Activated CD8-positive, alpha-beta T cell treated with anti-CD3 and anti-CD28 coated beads for 36 hours (primary cell): ENCODE results near the gene NUBP2. TPM values are rescaled to one million over a fixed set of nuclear protein-coding genes. Genes with fewer than 3 reads are reported as not detected.

Source experiments
- ATAC-seq: fragments of 200-7000 bp; cut with Tn5 transposase; one replicate; pipeline ENCODE4 v1.10.0; 2021; ENCODE audit warnings: mild to moderate bottlenecking, moderate library complexity
- CTCF ChIA-PET: fragments of 350-600 bp; sonication (Branson Sonifier 250); formaldehyde crosslinking; loops from one replicate; lab custom pipeline; 2021; ENCODE audit warnings: antibody characterized with exemption; lab: Charles Lee
- POLR2A ChIA-PET: fragments of 350-600 bp; sonication (Branson Sonifier 250); formaldehyde crosslinking; loops from one replicate; lab custom pipeline; 2021; ENCODE audit warnings: antibody characterized with exemption; lab: Charles Lee
- DNase-seq: peaks from one replicate; pipeline ENCODE4 v3.0.0-alpha.2; 2020
- H3K27ac Mint-ChIP-seq: one replicate; pipeline ENCODE4 v1.8.0; 2021; ENCODE audit warnings: mild to moderate bottlenecking, mixed read lengths
- H3K27me3 Mint-ChIP-seq: one replicate; pipeline ENCODE4 v1.8.0; 2021; ENCODE audit warnings: mixed read lengths
- H3K36me3 Mint-ChIP-seq: one replicate; pipeline ENCODE4 v1.8.0; 2021; ENCODE audit warnings: low read depth, mixed read lengths
- H3K4me1 Mint-ChIP-seq: one replicate; pipeline ENCODE4 v1.8.0; 2021; ENCODE audit warnings: low read depth, mixed read lengths
- H3K4me3 Mint-ChIP-seq: one replicate; pipeline ENCODE4 v1.8.0; 2021; ENCODE audit warnings: mild to moderate bottlenecking, moderate library complexity, mixed read lengths
- H3K9me3 Mint-ChIP-seq: one replicate; pipeline ENCODE4 v1.8.0; 2021; ENCODE audit warnings: mixed read lengths
- intact Hi-C: fragments of 100-400 bp; cut with micrococcal nuclease; formaldehyde crosslinking; loops from one replicate; pipeline ENCODE4 v1.10.0; 2022
- total RNA-seq, 2 experiments: library from RNA; stranded (reverse); gene quantifications; one replicate each; pipeline ENCODE4 v1.2.3, GENCODE V29; 2021
- TF ChIP-seq, protein P1 (sequence below): fragments of 200-600 bp; IDR thresholded peaks from one replicate; pipeline ENCODE4 v1.8.0; 2022; ENCODE audit warnings: antibody characterized with exemption, mild to moderate bottlenecking

NUBP2 gene
- total RNA-seq, 2 experiments from 2014 or later: 43.5 to 45.0 TPM

DNA sequence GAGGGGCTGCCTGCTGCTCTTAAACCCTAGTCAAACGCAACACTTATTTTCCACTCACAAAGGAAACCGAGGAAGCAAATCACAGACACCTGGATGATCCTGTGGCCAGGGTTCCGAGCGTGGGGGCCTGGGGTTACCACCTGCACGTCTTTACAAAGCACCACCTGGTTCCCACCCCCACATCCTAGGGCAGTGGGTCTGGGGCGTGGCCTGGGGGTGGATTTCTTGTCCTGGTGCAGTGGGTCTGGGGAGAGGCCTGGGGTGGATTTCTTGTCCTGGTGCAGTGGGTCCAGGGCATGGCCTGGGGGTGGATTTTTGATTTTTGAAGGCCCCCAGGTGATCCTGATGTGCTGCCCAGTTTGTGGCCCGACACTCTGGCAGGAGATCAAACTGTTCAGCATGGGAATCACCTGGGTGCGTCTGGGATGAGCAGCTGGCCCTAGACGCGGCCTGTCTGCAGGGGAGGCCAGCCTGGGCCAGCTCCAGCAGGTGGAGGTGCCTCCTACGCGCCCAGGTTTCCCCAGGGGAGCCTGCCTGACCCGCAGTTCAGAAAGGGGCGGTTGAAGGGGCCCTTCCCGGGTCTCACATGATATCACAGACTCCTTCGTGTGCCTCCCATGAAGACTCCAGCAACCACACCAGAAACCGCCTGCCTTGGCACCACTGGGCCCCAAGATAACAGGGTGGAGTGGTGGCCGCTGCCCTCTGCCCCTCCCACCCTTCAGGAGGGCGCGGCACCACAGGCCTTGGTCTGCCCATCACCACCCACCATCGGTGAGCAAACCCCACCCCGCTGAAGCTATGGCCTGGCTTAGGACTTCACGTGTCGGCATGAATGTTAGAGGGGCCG is 37.6 kb downstream of the NUBP2 start:
- POLR2A ChIA-PET: no interaction called here
- TF ChIP-seq, protein P1, sequence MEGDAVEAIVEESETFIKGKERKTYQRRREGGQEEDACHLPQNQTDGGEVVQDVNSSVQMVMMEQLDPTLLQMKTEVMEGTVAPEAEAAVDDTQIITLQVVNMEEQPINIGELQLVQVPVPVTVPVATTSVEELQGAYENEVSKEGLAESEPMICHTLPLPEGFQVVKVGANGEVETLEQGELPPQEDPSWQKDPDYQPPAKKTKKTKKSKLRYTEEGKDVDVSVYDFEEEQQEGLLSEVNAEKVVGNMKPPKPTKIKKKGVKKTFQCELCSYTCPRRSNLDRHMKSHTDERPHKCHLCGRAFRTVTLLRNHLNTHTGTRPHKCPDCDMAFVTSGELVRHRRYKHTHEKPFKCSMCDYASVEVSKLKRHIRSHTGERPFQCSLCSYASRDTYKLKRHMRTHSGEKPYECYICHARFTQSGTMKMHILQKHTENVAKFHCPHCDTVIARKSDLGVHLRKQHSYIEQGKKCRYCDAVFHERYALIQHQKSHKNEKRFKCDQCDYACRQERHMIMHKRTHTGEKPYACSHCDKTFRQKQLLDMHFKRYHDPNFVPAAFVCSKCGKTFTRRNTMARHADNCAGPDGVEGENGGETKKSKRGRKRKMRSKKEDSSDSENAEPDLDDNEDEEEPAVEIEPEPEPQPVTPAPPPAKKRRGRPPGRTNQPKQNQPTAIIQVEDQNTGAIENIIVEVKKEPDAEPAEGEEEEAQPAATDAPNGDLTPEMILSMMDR: no peak
- H3K4me3 Mint-ChIP-seq: no peak overlapping the region
- intact Hi-C loops: no loop called here
- H3K36me3 Mint-ChIP-seq: peaks cover 6% of the 10 kb centered on the region
- peaks cover 10% of the 10 kb centered on the region for H3K4me1 Mint-ChIP-seq
- ATAC-seq: no peak
- no peaks in the 10 kb centered on the region for H3K27me3 Mint-ChIP-seq
- no peak overlapping the region for H3K27ac Mint-ChIP-seq
- CTCF ChIA-PET: no interaction called here
- DNase-seq: no peak
- no peaks in the 10 kb centered on the region for H3K9me3 Mint-ChIP-seq

- intact Hi-C loops: no loop called here
- Mint-ChIP-seq H3K4me1 (peaks cover 15% of the 10 kb centered on the region), H3K27me3 (no peaks in the 10 kb centered on the region), H3K4me3 (no peak overlapping the region), H3K27ac (no peak overlapping the region), H3K9me3 (no peaks in the 10 kb centered on the region), H3K36me3 (peaks cover 4% of the 10 kb centered on the region)
- POLR2A ChIA-PET: no interaction called here
- no peak for DNase-seq
- ATAC-seq: no peak
- TF ChIP-seq, protein P1: no peak
- CTCF ChIA-PET: no interaction called here
Observed at GRCh38 chr16:1820946-1821290, 38.2 kb downstream of the NUBP2 start.

GRCh38 chr16:1821861-1822611 is 39.3 kb downstream of the NUBP2 start:
- ATAC-seq: no peak
- Mint-ChIP-seq H3K36me3 (peaks cover 4% of the 10 kb centered on the region), H3K4me3 (no peak overlapping the region), H3K9me3 (no peaks in the 10 kb centered on the region), H3K27me3 (no peaks in the 10 kb centered on the region), H3K4me1 (peaks cover 15% of the 10 kb centered on the region), H3K27ac (no peak overlapping the region)
- intact Hi-C loops: no loop called here
- TF ChIP-seq, protein P1: no peak
- POLR2A ChIA-PET: no interaction called here
- no peak for DNase-seq
- CTCF ChIA-PET: no interaction called here

- ChIA-PET POLR2A (interaction anchor here (1.4 to 1.7 kb wide), 2 partner anchors 51 to 141 kb away, joined by 3 to 4 read pairs; partner anchors contain the start of gene RPS2), CTCF (no interaction called here)
- no peak overlapping the region for H3K4me3 Mint-ChIP-seq
- peaks cover 20% of the 10 kb centered on the region for H3K4me1 Mint-ChIP-seq
- no peak overlapping the region for H3K27ac Mint-ChIP-seq
- intact Hi-C loops: no loop called here
- TF ChIP-seq, protein P1: no peak
- DNase-seq: no peak
- no peaks in the 10 kb centered on the region for H3K27me3 Mint-ChIP-seq
- no peaks in the 10 kb centered on the region for H3K9me3 Mint-ChIP-seq
- H3K36me3 Mint-ChIP-seq: peaks cover 5% of the 10 kb centered on the region
- no peak for ATAC-seq
Observed at GRCh38 chr16:1822801-1823200, 40.0 kb downstream of the NUBP2 start.

DNA sequence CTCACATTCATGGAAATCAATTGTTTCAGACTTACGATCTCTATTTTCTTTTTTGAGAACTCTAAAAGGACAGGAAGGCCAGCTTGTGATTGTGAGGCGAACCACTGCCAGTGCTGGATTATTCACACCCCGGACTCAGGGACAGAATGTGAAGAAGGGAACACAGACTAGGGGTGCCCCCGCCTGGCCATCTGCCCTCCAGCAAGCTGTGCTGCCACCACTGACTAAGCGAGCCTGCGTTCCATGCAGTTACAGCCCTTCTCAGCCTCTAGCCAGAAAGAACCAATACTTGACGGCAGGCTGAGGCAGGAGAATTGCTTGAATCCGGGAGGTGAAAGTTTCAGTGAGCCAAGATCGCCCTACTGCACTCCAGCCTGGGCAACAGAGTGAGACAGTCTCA is 41.1 kb downstream of the NUBP2 start:
- TF ChIP-seq, protein P1: no peak
- Mint-ChIP-seq H3K4me3 (no peak overlapping the region), H3K27ac (peak overlapping the region; percentile 10)

More for the DNA sequence above, 41.1 kb downstream of the NUBP2 start:
- Mint-ChIP-seq H3K4me1 (peaks cover 27% of the 10 kb centered on the region), H3K27me3 (no peaks in the 10 kb centered on the region), H3K9me3 (no peaks in the 10 kb centered on the region), H3K36me3 (peaks cover 5% of the 10 kb centered on the region)
- intact Hi-C loops: no loop called here
- ChIA-PET POLR2A (interaction anchor here (1.4 to 1.7 kb wide), 2 partner anchors 52 to 140 kb away, joined by 3 to 4 read pairs; partner anchors contain the start of gene RPS2), CTCF (interaction anchor here (1.9 kb wide), 1 partner anchor 39 kb away, joined by 4 read pairs; no protein-coding TSS in a partner anchor)
- peak; percentile 49 for DNase-seq
- no peak for ATAC-seq
